HepG2 (cell line): ENCODE measurements around the gene INAFM1. TPM values are rescaled to one million over a fixed set of nuclear protein-coding genes. Genes with fewer than 3 reads are reported as not detected.

ENCODE experiments used
- ATAD3A ChIP-seq: sonication (generic); formaldehyde crosslinking; IDR thresholded peaks from 2 replicates; pipeline ENCODE4 v1.4.0; 2020; ENCODE audit warnings: missing genetic modification reagents
- CBX2 ChIP-seq, 2 experiments: fragments of 200-600 bp in 1 of 2; sonication (generic); formaldehyde crosslinking in 1 of 2; IDR thresholded peaks; 2 replicates each; pipeline versions ENCODE4 v1.7.0 to v1.8.1; 2018 to 2022; ENCODE audit warnings: low read depth in 2 of 2, low read length in 1 of 2, mild to moderate bottlenecking in 1 of 2, missing genetic modification reagents in 1 of 2
- DZIP1 ChIP-seq: sonication (generic); formaldehyde crosslinking; IDR thresholded peaks from 2 replicates; pipeline ENCODE4 v1.5.0; 2020; ENCODE audit warnings: mild to moderate bottlenecking, missing genetic modification reagents
- FOXO4 ChIP-seq: sonication (generic); formaldehyde crosslinking; conservative IDR thresholded peaks from 2 replicates; pipeline ENCODE4 v1.8.1; 2023; ENCODE audit warnings: missing genetic modification reagents
- HNF4A ChIP-seq: sonication (generic); formaldehyde crosslinking; IDR thresholded peaks from 2 replicates; pipeline ENCODE4 v1.4.0; 2020; ENCODE audit warnings: missing genetic modification reagents
- ISL2 ChIP-seq: sonication (generic); formaldehyde crosslinking; IDR thresholded peaks from 2 replicates; pipeline ENCODE4 v1.5.0; 2020; ENCODE audit warnings: missing genetic modification reagents
- KAT7 ChIP-seq: IDR thresholded peaks from 2 replicates; pipeline ENCODE4 v1.6.1; 2018; ENCODE audit warnings: borderline replicate concordance, missing compliant biosample characterization
- MED1 ChIP-seq: sonication (generic); formaldehyde crosslinking; IDR thresholded peaks from 2 replicates; pipeline ENCODE4 v1.4.0; 2020; ENCODE audit warnings: missing genetic modification reagents
- NR2F2 ChIP-seq: IDR thresholded peaks from 2 replicates; pipeline ENCODE4 v1.6.1; 2012; ENCODE audit warnings: low read depth, inconsistent platforms, borderline replicate concordance
- PLSCR1 ChIP-seq: sonication (generic); formaldehyde crosslinking; IDR thresholded peaks from 2 replicates; pipeline ENCODE4 v1.5.0; 2020; ENCODE audit warnings: missing genetic modification reagents, mild to moderate bottlenecking, borderline replicate concordance
- POLR2AphosphoS2 ChIP-seq: IDR thresholded peaks from 2 replicates; pipeline ENCODE4 v1.6.1; 2011; ENCODE audit warnings: low read depth, low read length, improper control_type of control experiment
- RFX3 ChIP-seq: IDR thresholded peaks from 2 replicates; pipeline ENCODE4 v1.6.1; 2016; ENCODE audit warnings: missing biosample characterization, missing genetic modification reagents
- SP2 ChIP-seq: sonication (generic); formaldehyde crosslinking; IDR thresholded peaks from 2 replicates; pipeline ENCODE4 v1.5.1; 2020; ENCODE audit warnings: mild to moderate bottlenecking, missing genetic modification reagents
- TP53 ChIP-seq: sonication (generic); formaldehyde crosslinking; conservative IDR thresholded peaks from 2 replicates; pipeline ENCODE4 v1.4.0; 2020; ENCODE audit warnings: missing genetic modification reagents
- ZBTB7B ChIP-seq: sonication (generic); formaldehyde crosslinking; IDR thresholded peaks from 2 replicates; pipeline ENCODE4 v1.4.0; 2020; ENCODE audit warnings: missing genetic modification reagents
- ZNF101 ChIP-seq: sonication (generic); formaldehyde crosslinking; IDR thresholded peaks from 2 replicates; pipeline ENCODE4 v1.4.0; 2020; ENCODE audit warnings: mild to moderate bottlenecking, low read depth, missing genetic modification reagents, borderline replicate concordance
- ZNF235 ChIP-seq: sonication (generic); formaldehyde crosslinking; IDR thresholded peaks from 2 replicates; pipeline ENCODE4 v1.8.1; 2023; ENCODE audit warnings: mild to moderate bottlenecking, missing genetic modification reagents, borderline replicate concordance
- ZNF34 ChIP-seq: sonication (generic); formaldehyde crosslinking; IDR thresholded peaks from 2 replicates; pipeline ENCODE4 v1.4.0; 2020; ENCODE audit warnings: mild to moderate bottlenecking, missing genetic modification reagents, borderline replicate concordance
- ZNF343 ChIP-seq: sonication (generic); formaldehyde crosslinking; IDR thresholded peaks from 2 replicates; pipeline ENCODE4 v1.4.0; 2020; ENCODE audit warnings: mild to moderate bottlenecking, missing genetic modification reagents
- ZNF570 ChIP-seq: sonication (generic); formaldehyde crosslinking; IDR thresholded peaks from 2 replicates; pipeline ENCODE4 v1.4.0; 2020; ENCODE audit warnings: mild to moderate bottlenecking, missing genetic modification reagents, borderline replicate concordance
- polyA plus RNA-seq, 8 experiments: library from polyadenylated mRNA; depleted of rRNA in 3 of 8; stranded (reverse) in 7 of 8; unstranded in 1 of 8; fragments of >200 nt; fragmentation: Illumina TruSeq in 4 of 8; extraction: Trizol in 4 of 8; gene quantifications; 2 replicates each; pipeline versions ENCODE4 v1.2.1 to v1.2.3, GENCODE V29; 2011 to 2016; ENCODE audit warnings: low read depth in 4 of 8, missing spikeins in 1 of 8, mixed read lengths in 1 of 8; ENCODE audit not compliant: insufficient read depth in 1 of 8
- total RNA-seq, 5 experiments: library from RNA; depleted of rRNA; stranded (reverse); fragments of >200 nt; fragmentation: Illumina TruSeq; extraction: Trizol; gene quantifications; 2 replicates each; pipeline ENCODE4 v1.2.3, GENCODE V29; 2016; ENCODE audit warnings: low read depth in 1 of 5
- TF ChIP-seq, protein P1 (sequence below): sonication (generic); formaldehyde crosslinking; conservative IDR thresholded peaks from 2 replicates; pipeline ENCODE4 v1.4.0; 2020; ENCODE audit warnings: missing genetic modification reagents

The INAFM1 gene
- total and polyA plus RNA-seq, 2 of the 13 experiments (the other 11 are each of a cell fraction or from before 2014, with no cell fraction given) = 0.88 to 1.9 TPM

- TF ChIP-seq ZNF343 (CRISPR knock-in tag) (0 out of 2 replicates have a peak, but pooled peaks have one; percentile 25), MED1 (CRISPR knock-in tag) (0 out of 2 replicates have a peak, but pooled peaks have one; percentile 60), ZNF570 (no peak; the same call in 1 of the 2 replicates), KAT7 (CRISPR knock-in tag) (no peak), DZIP1 (CRISPR knock-in tag) (no peak), POLR2AphosphoS2 (peak; percentile 83; the same call in 1 of the 2 replicates), ISL2 (no peak; the same call in 1 of the 2 replicates), HNF4A (CRISPR knock-in tag) (no peak), SP2 (peak; percentile 38; the same call in 1 of the 2 replicates), PLSCR1 (no peak), RFX3 (CRISPR knock-in tag) (no peak), ATAD3A (CRISPR knock-in tag) (no peak), FOXO4 (no peak), ZNF235 (CRISPR knock-in tag) (peak; percentile 80; the same call in 1 of the 2 replicates), TP53 (no peak), ZBTB7B (CRISPR knock-in tag) (0 out of 2 replicates have a peak, but pooled peaks have one; percentile 14), NR2F2 (no peak), ZNF101 (CRISPR knock-in tag) (no peak), CBX2 (IDR thresholded peaks at IDR 0.05; ENCODE audit: low read depth, low read length) (no peak), CBX2 (CRISPR knock-in tag; IDR thresholded peaks at IDR 0.05; ENCODE audit: low read depth) (no peak), ZNF34 (CRISPR knock-in tag) (no peak)
- TF ChIP-seq, protein P1, sequence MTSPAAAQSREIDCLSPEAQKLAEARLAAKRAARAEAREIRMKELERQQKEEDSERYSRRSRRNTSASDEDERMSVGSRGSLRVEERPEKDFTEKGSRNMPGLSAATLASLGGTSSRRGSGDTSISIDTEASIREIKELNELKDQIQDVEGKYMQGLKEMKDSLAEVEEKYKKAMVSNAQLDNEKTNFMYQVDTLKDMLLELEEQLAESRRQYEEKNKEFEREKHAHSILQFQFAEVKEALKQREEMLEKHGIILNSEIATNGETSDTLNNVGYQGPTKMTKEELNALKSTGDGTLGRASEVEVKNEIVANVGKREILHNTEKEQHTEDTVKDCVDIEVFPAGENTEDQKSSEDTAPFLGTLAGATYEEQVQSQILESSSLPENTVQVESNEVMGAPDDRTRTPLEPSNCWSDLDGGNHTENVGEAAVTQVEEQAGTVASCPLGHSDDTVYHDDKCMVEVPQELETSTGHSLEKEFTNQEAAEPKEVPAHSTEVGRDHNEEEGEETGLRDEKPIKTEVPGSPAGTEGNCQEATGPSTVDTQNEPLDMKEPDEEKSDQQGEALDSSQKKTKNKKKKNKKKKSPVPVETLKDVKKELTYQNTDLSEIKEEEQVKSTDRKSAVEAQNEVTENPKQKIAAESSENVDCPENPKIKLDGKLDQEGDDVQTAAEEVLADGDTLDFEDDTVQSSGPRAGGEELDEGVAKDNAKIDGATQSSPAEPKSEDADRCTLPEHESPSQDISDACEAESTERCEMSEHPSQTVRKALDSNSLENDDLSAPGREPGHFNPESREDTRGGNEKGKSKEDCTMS = no peak
These were observed 48.0 kb upstream of the INAFM1 start (continued) for GRCh38 chr19:47226426-47227351.
